ENCODE results near the gene NPC1.

DNA sequence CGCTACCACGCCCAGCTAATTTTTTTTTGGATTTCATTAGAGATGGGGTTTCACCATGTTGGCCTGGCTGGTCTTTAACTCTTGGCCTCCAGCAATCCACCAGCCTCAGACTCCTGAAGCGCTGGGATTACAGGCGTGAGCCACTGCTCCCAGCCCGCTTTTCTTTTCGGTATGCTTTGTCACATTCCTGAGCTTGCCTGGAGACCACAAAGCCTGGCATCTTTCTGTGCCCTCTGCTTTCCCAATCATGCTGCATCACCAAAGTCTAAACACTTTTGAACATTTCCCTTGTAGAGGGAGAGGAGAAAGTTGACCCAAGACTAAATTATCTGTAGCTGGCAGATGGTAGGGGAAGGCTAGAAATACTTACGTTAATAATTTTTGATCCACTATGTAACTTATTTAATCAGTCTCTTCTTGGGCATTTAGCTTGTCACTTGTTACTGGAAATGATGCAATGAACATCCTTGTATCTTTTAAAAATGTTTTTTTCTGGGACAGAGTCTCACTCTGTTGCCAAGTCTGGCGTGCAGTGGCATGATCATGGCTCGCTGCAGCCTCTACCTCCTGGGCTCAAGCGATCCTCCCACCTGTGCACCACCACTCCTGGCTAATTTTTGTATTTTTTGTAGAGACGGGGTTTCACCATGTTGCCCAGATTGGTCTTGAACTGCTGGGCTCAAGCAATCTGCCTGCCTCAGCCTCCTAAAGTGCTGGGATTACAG is 2.7 kb upstream of the NPC1 start:
- TF ChIP-seq POLR2AphosphoS5 (IDR thresholded peaks at IDR 0.05) (no peak), POLR2A (IDR thresholded peaks at IDR 0.05) (no peak)
- TF ChIP-seq, protein P1, sequence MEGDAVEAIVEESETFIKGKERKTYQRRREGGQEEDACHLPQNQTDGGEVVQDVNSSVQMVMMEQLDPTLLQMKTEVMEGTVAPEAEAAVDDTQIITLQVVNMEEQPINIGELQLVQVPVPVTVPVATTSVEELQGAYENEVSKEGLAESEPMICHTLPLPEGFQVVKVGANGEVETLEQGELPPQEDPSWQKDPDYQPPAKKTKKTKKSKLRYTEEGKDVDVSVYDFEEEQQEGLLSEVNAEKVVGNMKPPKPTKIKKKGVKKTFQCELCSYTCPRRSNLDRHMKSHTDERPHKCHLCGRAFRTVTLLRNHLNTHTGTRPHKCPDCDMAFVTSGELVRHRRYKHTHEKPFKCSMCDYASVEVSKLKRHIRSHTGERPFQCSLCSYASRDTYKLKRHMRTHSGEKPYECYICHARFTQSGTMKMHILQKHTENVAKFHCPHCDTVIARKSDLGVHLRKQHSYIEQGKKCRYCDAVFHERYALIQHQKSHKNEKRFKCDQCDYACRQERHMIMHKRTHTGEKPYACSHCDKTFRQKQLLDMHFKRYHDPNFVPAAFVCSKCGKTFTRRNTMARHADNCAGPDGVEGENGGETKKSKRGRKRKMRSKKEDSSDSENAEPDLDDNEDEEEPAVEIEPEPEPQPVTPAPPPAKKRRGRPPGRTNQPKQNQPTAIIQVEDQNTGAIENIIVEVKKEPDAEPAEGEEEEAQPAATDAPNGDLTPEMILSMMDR (IDR thresholded peaks at IDR 0.05) = no peak

Data from stomach (tissue), 4 donors.